ENCODE data around the gene NYAP2.

NYAP2 gene

DNA sequence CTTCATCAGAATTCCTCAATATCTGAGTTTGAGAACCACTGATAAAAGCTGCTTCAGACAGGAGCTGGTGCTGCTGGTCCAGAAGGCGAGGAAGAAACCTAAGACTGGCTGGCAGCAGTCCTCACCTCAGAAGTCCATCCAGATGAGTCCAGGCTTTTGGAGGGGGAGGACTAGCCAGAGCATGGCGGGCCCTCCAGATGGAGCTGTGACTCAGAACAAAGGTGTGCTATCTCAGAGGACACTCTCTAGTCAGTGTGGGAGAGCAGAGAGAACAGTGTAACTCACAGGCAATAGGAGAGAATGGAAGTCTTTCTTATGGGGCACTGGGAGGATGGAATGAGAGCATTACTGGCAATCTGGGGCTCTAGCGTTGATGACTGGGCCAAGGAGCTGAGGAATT is 191.4 kb downstream of the NYAP2 start:
- H3K4me1 ChIP-seq (ENCODE audit: control insufficient read depth, insufficient read depth, low read length), result no peaks in the 10 kb centered on the region
- no peaks in the 10 kb centered on the region for H3K27me3 ChIP-seq (ENCODE audit: control insufficient read depth in 1 of 2, insufficient read depth in 2 of 2, low read length in 2 of 2)
- no peaks in the 10 kb centered on the region for H3K9me3 ChIP-seq (ENCODE audit: control insufficient read depth in 2 of 2, low read length in 2 of 2)
- H3K27ac ChIP-seq (ENCODE audit: low read length), result no peak overlapping the region
- no peak overlapping the region for H3K4me3 ChIP-seq (ENCODE audit: low read length in 2 of 2)
- H3K9ac ChIP-seq (ENCODE audit: low read length in 2 of 2), result no peak overlapping the region
- no peaks in the 10 kb centered on the region for H3K36me3 ChIP-seq (ENCODE audit: control insufficient read depth in 2 of 2, insufficient read depth in 2 of 2, low read length in 2 of 2)

DNA sequence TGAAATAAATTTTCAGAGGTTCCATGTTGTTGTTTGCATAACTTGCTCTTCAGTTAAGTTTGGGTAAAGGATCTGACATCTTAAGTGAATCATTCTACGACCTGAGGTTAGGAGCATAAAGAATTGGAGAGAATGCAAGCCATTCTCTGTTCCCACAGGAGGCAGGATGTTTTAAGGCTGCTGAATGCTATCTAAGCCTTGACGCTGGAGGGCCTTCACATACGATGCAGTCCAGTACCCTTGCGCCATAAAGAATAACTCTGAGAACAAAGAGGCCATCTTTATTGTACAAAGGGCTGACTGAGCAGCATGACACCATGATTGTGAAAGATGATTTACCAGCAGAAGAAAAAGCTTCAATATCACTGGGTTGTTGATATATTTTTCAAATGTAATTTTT is 198.4 kb downstream of the NYAP2 start:
- no peaks in the 10 kb centered on the region for H3K36me3 ChIP-seq (ENCODE audit: control insufficient read depth in 2 of 2, insufficient read depth in 2 of 2, low read length in 2 of 2)
- H3K9me3 ChIP-seq (ENCODE audit: control insufficient read depth in 2 of 2, low read length in 2 of 2), result no peaks in the 10 kb centered on the region
- H3K9ac ChIP-seq (ENCODE audit: low read length in 2 of 2), result no peak overlapping the region
- no peaks in the 10 kb centered on the region for H3K4me1 ChIP-seq (ENCODE audit: control insufficient read depth, insufficient read depth, low read length)
- H3K27me3 ChIP-seq (ENCODE audit: control insufficient read depth in 1 of 2, insufficient read depth in 2 of 2, low read length in 2 of 2), result no peaks in the 10 kb centered on the region
- no peak overlapping the region for H3K27ac ChIP-seq (ENCODE audit: low read length)
- H3K4me3 ChIP-seq (ENCODE audit: low read length in 2 of 2), result no peak overlapping the region

DNA sequence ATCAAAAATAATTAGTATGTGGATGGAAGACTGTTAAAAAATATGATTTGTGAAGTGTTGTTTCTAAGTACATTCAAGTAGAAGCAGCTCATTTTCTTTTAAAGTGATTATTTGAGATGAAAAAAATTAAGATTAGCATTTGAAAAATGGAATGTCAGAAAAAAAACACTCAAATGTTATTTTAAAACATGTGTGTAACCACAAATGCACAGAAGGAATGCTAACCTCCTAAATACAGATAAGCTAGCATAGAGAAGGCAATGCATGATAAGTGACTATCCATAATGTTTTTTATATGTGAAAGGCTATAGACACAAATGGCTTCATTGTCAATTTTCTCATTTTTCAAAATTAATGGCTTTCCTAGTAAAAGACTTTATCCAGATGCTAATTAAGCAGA is 198.9 kb downstream of the NYAP2 start:
- Histone ChIP-seq H3K36me3 (ENCODE audit: control insufficient read depth in 2 of 2, insufficient read depth in 2 of 2, low read length in 2 of 2) (no peaks in the 10 kb centered on the region), H3K4me1 (ENCODE audit: control insufficient read depth, insufficient read depth, low read length) (no peaks in the 10 kb centered on the region), H3K27ac (ENCODE audit: low read length) (no peak overlapping the region), H3K9me3 (ENCODE audit: control insufficient read depth in 2 of 2, low read length in 2 of 2) (no peaks in the 10 kb centered on the region), H3K27me3 (ENCODE audit: control insufficient read depth in 1 of 2, insufficient read depth in 2 of 2, low read length in 2 of 2) (no peaks in the 10 kb centered on the region), H3K9ac (ENCODE audit: low read length in 2 of 2) (no peak overlapping the region), H3K4me3 (ENCODE audit: low read length in 2 of 2) (no peak overlapping the region)

DNA sequence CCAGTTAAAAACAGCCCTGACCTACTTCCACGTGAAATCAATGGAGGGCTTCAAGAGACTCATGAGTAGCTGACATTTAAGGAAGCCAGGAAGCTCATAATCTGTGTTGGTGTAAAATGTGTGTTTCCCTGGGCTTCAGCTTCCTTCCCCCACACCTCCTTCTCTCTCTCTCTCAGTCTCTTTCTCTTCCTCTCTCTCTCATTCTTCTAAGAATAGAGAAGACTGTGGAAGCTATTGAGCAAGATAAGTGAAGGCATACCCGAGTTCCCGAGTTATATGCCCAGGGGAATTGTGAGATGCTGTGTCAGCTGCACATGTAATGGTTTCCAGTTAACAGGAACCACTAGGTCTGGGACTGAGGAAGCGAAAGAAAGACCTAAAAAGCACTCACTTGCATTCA is 199.4 kb downstream of the NYAP2 start:
- no peaks in the 10 kb centered on the region for H3K9me3 ChIP-seq (ENCODE audit: control insufficient read depth in 2 of 2, low read length in 2 of 2)
- H3K4me3 ChIP-seq (ENCODE audit: low read length in 2 of 2), result no peak overlapping the region
- no peak overlapping the region for H3K9ac ChIP-seq (ENCODE audit: low read length in 2 of 2)
- H3K4me1 ChIP-seq (ENCODE audit: control insufficient read depth, insufficient read depth, low read length), result no peaks in the 10 kb centered on the region
- no peaks in the 10 kb centered on the region for H3K27me3 ChIP-seq (ENCODE audit: control insufficient read depth in 1 of 2, insufficient read depth in 2 of 2, low read length in 2 of 2)
- H3K27ac ChIP-seq (ENCODE audit: low read length), result no peak overlapping the region
- no peaks in the 10 kb centered on the region for H3K36me3 ChIP-seq (ENCODE audit: control insufficient read depth in 2 of 2, insufficient read depth in 2 of 2, low read length in 2 of 2)

DNA sequence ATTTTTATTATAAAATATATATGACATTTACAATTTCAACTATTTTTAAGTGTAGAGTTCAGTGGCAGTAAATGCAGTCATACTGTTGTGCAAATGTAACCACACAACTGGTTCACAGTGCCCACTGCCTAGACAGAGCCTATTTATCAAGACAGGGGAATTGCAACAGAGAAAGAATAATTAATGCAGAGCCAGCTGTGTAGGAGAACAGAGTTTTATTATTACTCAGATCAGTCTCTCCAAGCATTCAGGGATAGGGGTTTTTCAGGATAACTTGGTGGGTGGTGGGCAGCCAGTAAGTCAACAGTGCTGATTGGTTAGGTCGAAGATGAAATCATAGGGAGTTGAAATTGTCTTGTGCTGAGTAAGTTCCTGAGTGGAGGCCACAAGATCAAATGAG is 200.3 kb downstream of the NYAP2 start:
- Histone ChIP-seq H3K4me3 (ENCODE audit: low read length in 2 of 2) (no peak overlapping the region), H3K9ac (ENCODE audit: low read length in 2 of 2) (no peak overlapping the region), H3K27ac (ENCODE audit: low read length) (no peak overlapping the region), H3K9me3 (ENCODE audit: control insufficient read depth in 2 of 2, low read length in 2 of 2) (no peaks in the 10 kb centered on the region), H3K27me3 (ENCODE audit: control insufficient read depth in 1 of 2, insufficient read depth in 2 of 2, low read length in 2 of 2) (no peaks in the 10 kb centered on the region), H3K36me3 (ENCODE audit: control insufficient read depth in 2 of 2, insufficient read depth in 2 of 2, low read length in 2 of 2) (no peaks in the 10 kb centered on the region), H3K4me1 (ENCODE audit: control insufficient read depth, insufficient read depth, low read length) (no peaks in the 10 kb centered on the region)

DNA sequence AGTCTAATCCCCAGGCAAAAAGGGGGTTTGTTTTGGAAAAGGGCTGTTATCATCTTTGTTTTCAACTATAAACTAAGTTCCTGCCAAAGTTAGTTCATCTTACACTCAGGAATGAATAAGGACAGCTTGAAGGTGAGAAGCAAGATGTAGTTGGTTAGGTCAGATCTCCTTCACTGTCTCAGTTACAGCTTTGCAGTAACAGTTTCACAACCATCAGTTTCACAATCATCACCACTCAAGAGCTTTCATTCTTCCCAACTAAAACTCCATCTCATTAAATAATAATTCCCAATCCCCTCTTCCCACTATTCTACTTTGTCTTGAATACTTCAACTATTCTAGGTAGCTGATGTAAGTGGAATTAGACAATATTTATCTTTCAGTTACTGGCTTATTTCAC is 200.9 kb downstream of the NYAP2 start:
- Histone ChIP-seq H3K27me3 (ENCODE audit: control insufficient read depth in 1 of 2, insufficient read depth in 2 of 2, low read length in 2 of 2) (no peaks in the 10 kb centered on the region), H3K36me3 (ENCODE audit: control insufficient read depth in 2 of 2, insufficient read depth in 2 of 2, low read length in 2 of 2) (no peaks in the 10 kb centered on the region), H3K9me3 (ENCODE audit: control insufficient read depth in 2 of 2, low read length in 2 of 2) (no peaks in the 10 kb centered on the region), H3K4me3 (ENCODE audit: low read length in 2 of 2) (no peak overlapping the region), H3K27ac (ENCODE audit: low read length) (no peak overlapping the region), H3K9ac (ENCODE audit: low read length in 2 of 2) (no peak overlapping the region), H3K4me1 (ENCODE audit: control insufficient read depth, insufficient read depth, low read length) (no peaks in the 10 kb centered on the region)

DNA sequence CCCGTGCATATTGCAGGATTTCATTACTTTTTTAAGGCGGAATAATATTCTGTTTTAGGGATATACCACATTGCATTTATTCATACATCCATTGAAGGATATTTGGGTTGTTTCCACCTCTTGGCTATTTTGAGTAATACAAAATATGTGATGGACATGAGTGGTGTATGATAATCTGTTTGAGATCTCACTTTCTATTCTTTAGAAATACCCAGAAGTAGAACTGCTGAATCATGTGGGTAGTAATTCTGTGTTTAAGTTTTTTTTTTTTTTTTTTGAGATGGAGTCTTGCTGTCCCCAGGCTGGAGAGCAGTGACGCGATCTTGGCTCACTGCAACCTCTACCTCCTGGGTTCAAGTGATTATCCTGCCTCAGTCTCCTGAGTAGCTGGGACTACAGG is 201.4 kb downstream of the NYAP2 start:
- no peaks in the 10 kb centered on the region for H3K9me3 ChIP-seq (ENCODE audit: control insufficient read depth in 2 of 2, low read length in 2 of 2)
- no peak overlapping the region for H3K4me3 ChIP-seq (ENCODE audit: low read length in 2 of 2)
- no peak overlapping the region for H3K9ac ChIP-seq (ENCODE audit: low read length in 2 of 2)
- no peak overlapping the region for H3K27ac ChIP-seq (ENCODE audit: low read length)
- H3K27me3 ChIP-seq (ENCODE audit: control insufficient read depth in 1 of 2, insufficient read depth in 2 of 2, low read length in 2 of 2), result no peaks in the 10 kb centered on the region
- no peaks in the 10 kb centered on the region for H3K4me1 ChIP-seq (ENCODE audit: control insufficient read depth, insufficient read depth, low read length)
- no peaks in the 10 kb centered on the region for H3K36me3 ChIP-seq (ENCODE audit: control insufficient read depth in 2 of 2, insufficient read depth in 2 of 2, low read length in 2 of 2)

DNA sequence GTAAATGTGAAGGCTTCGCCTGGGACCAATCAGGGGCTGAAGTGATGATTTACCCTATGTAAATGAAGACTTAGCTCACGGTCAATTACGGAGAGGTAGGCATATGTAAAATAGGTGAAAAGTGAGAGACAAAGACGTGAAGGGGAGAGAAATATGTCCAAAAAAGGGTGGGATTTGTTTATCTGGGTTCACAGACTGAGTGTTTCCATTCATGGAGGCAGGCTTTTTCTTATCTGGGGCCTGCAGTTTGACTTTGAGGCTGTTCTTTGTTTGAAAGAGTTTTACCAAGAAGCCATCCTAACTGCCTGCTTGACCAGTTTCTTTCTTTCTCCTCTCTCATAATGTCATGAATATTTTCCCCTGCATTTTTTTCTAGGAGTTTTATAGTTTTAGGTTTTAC is 202.7 kb downstream of the NYAP2 start:
- no peak overlapping the region for H3K4me3 ChIP-seq (ENCODE audit: low read length in 2 of 2)
- no peak overlapping the region for H3K27ac ChIP-seq (ENCODE audit: low read length)
- no peaks in the 10 kb centered on the region for H3K9me3 ChIP-seq (ENCODE audit: control insufficient read depth in 2 of 2, low read length in 2 of 2)
- H3K36me3 ChIP-seq (ENCODE audit: control insufficient read depth in 2 of 2, insufficient read depth in 2 of 2, low read length in 2 of 2), result no peaks in the 10 kb centered on the region
- no peaks in the 10 kb centered on the region for H3K27me3 ChIP-seq (ENCODE audit: control insufficient read depth in 1 of 2, insufficient read depth in 2 of 2, low read length in 2 of 2)
- H3K4me1 ChIP-seq (ENCODE audit: control insufficient read depth, insufficient read depth, low read length), result no peaks in the 10 kb centered on the region
- no peak overlapping the region for H3K9ac ChIP-seq (ENCODE audit: low read length in 2 of 2)

DNA sequence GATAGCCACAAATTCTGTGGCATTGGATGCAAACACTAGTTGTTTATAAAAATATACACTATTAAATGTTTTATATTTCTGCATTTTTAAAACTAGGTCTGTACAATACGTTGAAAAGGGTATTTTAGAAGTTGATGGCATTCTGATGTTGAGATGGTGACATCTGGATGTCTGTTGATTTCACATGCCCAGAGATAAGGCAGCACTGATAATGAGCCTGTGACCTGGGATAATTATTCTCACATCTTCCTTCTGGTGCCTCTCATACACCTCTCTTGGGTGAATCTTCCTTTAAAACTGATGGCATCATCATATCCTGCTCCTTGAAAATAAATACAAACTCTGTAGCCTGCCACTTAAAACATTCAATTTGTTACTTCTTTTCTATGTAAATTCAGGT is 208.6 kb downstream of the NYAP2 start:
- no peaks in the 10 kb centered on the region for H3K36me3 ChIP-seq (ENCODE audit: control insufficient read depth in 2 of 2, insufficient read depth in 2 of 2, low read length in 2 of 2)
- H3K4me1 ChIP-seq (ENCODE audit: control insufficient read depth, insufficient read depth, low read length), result no peaks in the 10 kb centered on the region
- H3K9ac ChIP-seq (ENCODE audit: low read length in 2 of 2), result no peak overlapping the region
- H3K27me3 ChIP-seq (ENCODE audit: control insufficient read depth in 1 of 2, insufficient read depth in 2 of 2, low read length in 2 of 2), result no peaks in the 10 kb centered on the region
- no peak overlapping the region for H3K4me3 ChIP-seq (ENCODE audit: low read length in 2 of 2)
- no peak overlapping the region for H3K27ac ChIP-seq (ENCODE audit: low read length)
- no peaks in the 10 kb centered on the region for H3K9me3 ChIP-seq (ENCODE audit: control insufficient read depth in 2 of 2, low read length in 2 of 2)

DNA sequence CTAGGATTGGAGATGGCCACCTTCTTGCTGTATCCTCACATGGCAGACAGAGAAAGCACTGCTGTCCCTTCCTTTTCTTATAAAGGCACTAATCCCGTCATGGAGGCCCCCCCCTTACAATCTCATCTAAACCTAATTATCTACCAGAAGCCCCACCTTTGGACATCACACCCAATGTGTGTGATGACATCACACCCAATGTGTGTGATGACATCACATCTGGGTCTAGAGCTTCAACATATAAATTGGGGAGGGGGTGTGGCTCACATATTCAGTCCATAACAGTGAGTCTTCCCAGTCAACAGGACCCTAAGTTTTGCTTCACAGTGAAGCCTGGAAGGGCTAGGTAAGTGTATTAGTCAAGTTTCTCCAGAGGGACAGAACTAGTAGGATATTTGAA is 213.1 kb downstream of the NYAP2 start:
- no peaks in the 10 kb centered on the region for H3K9me3 ChIP-seq (ENCODE audit: control insufficient read depth in 2 of 2, low read length in 2 of 2)
- no peak overlapping the region for H3K27ac ChIP-seq (ENCODE audit: low read length)
- H3K36me3 ChIP-seq (ENCODE audit: control insufficient read depth in 2 of 2, insufficient read depth in 2 of 2, low read length in 2 of 2), result no peaks in the 10 kb centered on the region

DNA sequence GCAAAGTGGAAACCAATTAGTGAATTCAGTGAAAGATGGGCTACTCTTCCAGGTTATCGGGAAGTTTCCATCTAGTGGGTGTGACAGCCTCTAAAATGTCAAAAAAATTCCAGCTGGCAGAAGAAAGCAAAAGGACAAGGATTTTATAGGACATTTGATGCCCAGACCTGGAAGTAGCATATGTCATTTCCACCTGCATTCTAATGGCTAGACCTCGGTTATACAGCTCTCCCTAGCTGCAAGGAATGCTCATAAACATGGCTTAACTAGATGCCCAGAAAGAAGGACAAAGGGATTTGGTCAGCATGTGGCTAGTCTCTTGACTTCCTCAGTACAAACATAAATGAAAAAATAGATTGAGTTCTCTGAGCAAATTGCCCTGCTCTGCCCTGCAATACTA is 215.4 kb downstream of the NYAP2 start:
- H3K27me3 ChIP-seq (ENCODE audit: control insufficient read depth in 1 of 2, insufficient read depth in 2 of 2, low read length in 2 of 2), result no peaks in the 10 kb centered on the region
- no peak overlapping the region for H3K9ac ChIP-seq (ENCODE audit: low read length in 2 of 2)
- H3K36me3 ChIP-seq (ENCODE audit: control insufficient read depth in 2 of 2, insufficient read depth in 2 of 2, low read length in 2 of 2), result no peaks in the 10 kb centered on the region
- H3K4me3 ChIP-seq (ENCODE audit: low read length in 2 of 2), result no peak overlapping the region
- H3K27ac ChIP-seq (ENCODE audit: low read length), result no peak overlapping the region
- no peaks in the 10 kb centered on the region for H3K4me1 ChIP-seq (ENCODE audit: control insufficient read depth, insufficient read depth, low read length)
- no peaks in the 10 kb centered on the region for H3K9me3 ChIP-seq (ENCODE audit: control insufficient read depth in 2 of 2, low read length in 2 of 2)

More for the DNA sequence above, 213.1 kb downstream of the NYAP2 start:
- Histone ChIP-seq H3K4me3 (ENCODE audit: low read length in 2 of 2) (no peak overlapping the region), H3K27me3 (ENCODE audit: control insufficient read depth in 1 of 2, insufficient read depth in 2 of 2, low read length in 2 of 2) (no peaks in the 10 kb centered on the region), H3K9ac (ENCODE audit: low read length in 2 of 2) (no peak overlapping the region), H3K4me1 (ENCODE audit: control insufficient read depth, insufficient read depth, low read length) (no peaks in the 10 kb centered on the region)

DNA sequence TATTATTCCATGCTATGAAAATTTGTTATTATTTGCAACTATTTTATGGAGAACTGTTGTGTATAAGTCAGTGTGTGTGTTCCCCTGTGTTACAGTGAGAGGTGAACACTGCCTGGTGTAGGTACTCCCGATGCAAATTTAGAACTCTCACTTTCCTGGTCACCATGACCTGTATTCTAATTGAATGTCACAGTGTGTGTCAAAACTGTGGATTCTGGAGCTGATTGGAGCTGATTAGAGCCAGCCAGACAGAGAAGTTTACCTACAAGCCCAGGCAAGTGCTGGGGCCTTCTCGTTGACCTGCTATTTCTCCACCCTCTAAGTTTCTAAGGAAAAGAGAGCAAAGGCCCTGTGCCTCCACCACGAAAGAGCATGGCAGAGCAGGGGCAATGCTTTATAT is 216.0 kb downstream of the NYAP2 start:
- H3K4me1 ChIP-seq (ENCODE audit: control insufficient read depth, insufficient read depth, low read length), result no peaks in the 10 kb centered on the region

More for the DNA sequence above, 216.0 kb downstream of the NYAP2 start:
- H3K27me3 ChIP-seq (ENCODE audit: control insufficient read depth in 1 of 2, insufficient read depth in 2 of 2, low read length in 2 of 2), result no peaks in the 10 kb centered on the region
- no peak overlapping the region for H3K9ac ChIP-seq (ENCODE audit: low read length in 2 of 2)
- H3K9me3 ChIP-seq (ENCODE audit: control insufficient read depth in 2 of 2, low read length in 2 of 2), result no peaks in the 10 kb centered on the region
- no peak overlapping the region for H3K27ac ChIP-seq (ENCODE audit: low read length)
- no peaks in the 10 kb centered on the region for H3K36me3 ChIP-seq (ENCODE audit: control insufficient read depth in 2 of 2, insufficient read depth in 2 of 2, low read length in 2 of 2)
- no peak overlapping the region for H3K4me3 ChIP-seq (ENCODE audit: low read length in 2 of 2)

Measured in stomach smooth muscle (tissue), 2 donors.